K562 (cell line): ENCODE measurements around the gene SHISA8. TPM values are rescaled to one million over a fixed set of nuclear protein-coding genes. Genes with fewer than 3 reads are reported as not detected.

Experiments
- NFRKB ChIP-seq: fragments of 450-650 bp; IDR thresholded peaks from 2 replicates; pipeline ENCODE4 v1.6.1; 2016; ENCODE audit warnings: low read depth
- SIRT6 ChIP-seq: IDR thresholded peaks from one replicate; pipeline ENCODE4 v1.6.1; 2012; ENCODE audit warnings: low read depth, mild to moderate bottlenecking, control low read depth, inconsistent platforms, low read length, moderate library complexity
- TEAD4 ChIP-seq, 2 experiments: sonication (generic) in 1 of 2; formaldehyde crosslinking in 1 of 2; IDR thresholded peaks; 2 replicates each; pipeline versions ENCODE4 v1.6.1 to v1.8.0; 2012 to 2022; ENCODE audit warnings: borderline replicate concordance in 1 of 2, inconsistent platforms in 1 of 2, low read length in 1 of 2, mild to moderate bottlenecking in 1 of 2, missing genetic modification reagents in 1 of 2
- ZBTB8A ChIP-seq: fragments of 450-650 bp; IDR thresholded peaks from 2 replicates; pipeline ENCODE4 v1.6.1; 2018; ENCODE audit warnings: mild to moderate bottlenecking, moderate library complexity; ENCODE audit not compliant: partially characterized antibody
- polyA plus RNA-seq, 8 experiments: library from polyadenylated mRNA; depleted of rRNA in 4 of 8; stranded (reverse) in 5 of 8; unstranded in 3 of 8; fragments of >200 nt; fragmentation: Nextera tagmentation in 2 of 8; fragmentation: Illumina TruSeq in 1 of 8; extraction: Ambion mirVana in 2 of 8; extraction: Trizol in 1 of 8; gene quantifications; 2 replicates each; pipeline versions ENCODE4 v1.2.1 to v1.2.3, GENCODE V29; 2011 to 2014; ENCODE audit warnings: inconsistent platforms in 1 of 8, missing spikeins in 1 of 8
- total RNA-seq, 7 experiments: library from RNA; depleted of rRNA in 6 of 7; stranded (reverse); fragments of >200 nt in 6 of 7; fragmentation: Illumina TruSeq in 2 of 7; extraction: Trizol in 2 of 7; gene quantifications; 2 replicates each; pipeline versions ENCODE4 v1.2.1 to v1.2.3, GENCODE V29; 2011 to 2021; ENCODE audit warnings: low replicate concordance in 1 of 7
- TF ChIP-seq, protein P1 (sequence below), 2 experiments: fragments of 450-650 bp in 1 of 2; sonication (generic) in 1 of 2; formaldehyde crosslinking; conservative IDR thresholded peaks; 2 replicates each; pipeline versions ENCODE4 v1.4.0 to v1.8.1; 2020 to 2022; ENCODE audit warnings: mild to moderate bottlenecking in 1 of 2, missing genetic modification reagents in 1 of 2
- TF ChIP-seq, protein P2 (sequence below): fragments of 250-450 bp; sonication (Bioruptor Pico); IDR thresholded peaks from 2 replicates; pipeline ENCODE4 v1.4.0; 2020; ENCODE audit warnings: mild to moderate bottlenecking, moderate library complexity, borderline replicate concordance

Gene SHISA8
- total and polyA plus RNA-seq, 9 of the 15 experiments (the other 6 are each of a cell fraction or from before 2014, with no cell fraction given) = 0.07 to 3.3 (median 1.1) TPM; not detected in 4

DNA sequence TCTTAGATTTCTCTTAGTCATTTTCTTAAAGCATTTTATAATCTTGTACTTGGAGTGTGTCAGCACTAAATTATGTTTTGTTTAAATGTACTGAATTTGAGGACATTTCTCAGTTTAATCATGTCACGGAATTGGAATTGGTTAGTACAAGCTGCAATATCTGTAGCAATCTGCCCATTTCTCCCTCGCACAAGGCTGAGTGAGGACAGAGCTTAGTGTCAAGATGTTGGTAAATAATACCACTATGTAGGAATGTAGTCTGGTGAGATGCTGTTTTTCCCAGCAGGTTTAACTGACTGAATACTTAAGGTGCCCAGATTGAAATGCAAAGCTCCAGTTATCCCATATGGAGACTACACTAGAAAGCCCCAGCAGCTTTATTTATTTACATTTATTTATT, 51.4 kb downstream of the SHISA8 start (continued):
- TF ChIP-seq, protein P1, sequence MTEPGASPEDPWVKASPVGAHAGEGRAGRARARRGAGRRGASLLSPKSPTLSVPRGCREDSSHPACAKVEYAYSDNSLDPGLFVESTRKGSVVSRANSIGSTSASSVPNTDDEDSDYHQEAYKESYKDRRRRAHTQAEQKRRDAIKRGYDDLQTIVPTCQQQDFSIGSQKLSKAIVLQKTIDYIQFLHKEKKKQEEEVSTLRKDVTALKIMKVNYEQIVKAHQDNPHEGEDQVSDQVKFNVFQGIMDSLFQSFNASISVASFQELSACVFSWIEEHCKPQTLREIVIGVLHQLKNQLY (CRISPR knock-in tag; conservative IDR thresholded peaks at IDR 0.05) = no peak
- TF ChIP-seq SIRT6 = no peak
- TF ChIP-seq, protein P2, sequence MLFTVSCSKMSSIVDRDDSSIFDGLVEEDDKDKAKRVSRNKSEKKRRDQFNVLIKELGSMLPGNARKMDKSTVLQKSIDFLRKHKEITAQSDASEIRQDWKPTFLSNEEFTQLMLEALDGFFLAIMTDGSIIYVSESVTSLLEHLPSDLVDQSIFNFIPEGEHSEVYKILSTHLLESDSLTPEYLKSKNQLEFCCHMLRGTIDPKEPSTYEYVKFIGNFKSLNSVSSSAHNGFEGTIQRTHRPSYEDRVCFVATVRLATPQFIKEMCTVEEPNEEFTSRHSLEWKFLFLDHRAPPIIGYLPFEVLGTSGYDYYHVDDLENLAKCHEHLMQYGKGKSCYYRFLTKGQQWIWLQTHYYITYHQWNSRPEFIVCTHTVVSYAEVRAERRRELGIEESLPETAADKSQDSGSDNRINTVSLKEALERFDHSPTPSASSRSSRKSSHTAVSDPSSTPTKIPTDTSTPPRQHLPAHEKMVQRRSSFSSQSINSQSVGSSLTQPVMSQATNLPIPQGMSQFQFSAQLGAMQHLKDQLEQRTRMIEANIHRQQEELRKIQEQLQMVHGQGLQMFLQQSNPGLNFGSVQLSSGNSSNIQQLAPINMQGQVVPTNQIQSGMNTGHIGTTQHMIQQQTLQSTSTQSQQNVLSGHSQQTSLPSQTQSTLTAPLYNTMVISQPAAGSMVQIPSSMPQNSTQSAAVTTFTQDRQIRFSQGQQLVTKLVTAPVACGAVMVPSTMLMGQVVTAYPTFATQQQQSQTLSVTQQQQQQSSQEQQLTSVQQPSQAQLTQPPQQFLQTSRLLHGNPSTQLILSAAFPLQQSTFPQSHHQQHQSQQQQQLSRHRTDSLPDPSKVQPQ (CRISPR knock-in tag) = no peak
- no peak for TF ChIP-seq TEAD4 (IDR thresholded peaks at IDR 0.05; ENCODE audit: low read length)
- TF ChIP-seq TEAD4 (CRISPR knock-in tag; IDR thresholded peaks at IDR 0.05; ENCODE audit: borderline replicate concordance) = no peak
- no peak for TF ChIP-seq ZBTB8A
- no peak for TF ChIP-seq NFRKB
